ENCODE data around the gene WASHC4.

WASHC4 gene, protein sequence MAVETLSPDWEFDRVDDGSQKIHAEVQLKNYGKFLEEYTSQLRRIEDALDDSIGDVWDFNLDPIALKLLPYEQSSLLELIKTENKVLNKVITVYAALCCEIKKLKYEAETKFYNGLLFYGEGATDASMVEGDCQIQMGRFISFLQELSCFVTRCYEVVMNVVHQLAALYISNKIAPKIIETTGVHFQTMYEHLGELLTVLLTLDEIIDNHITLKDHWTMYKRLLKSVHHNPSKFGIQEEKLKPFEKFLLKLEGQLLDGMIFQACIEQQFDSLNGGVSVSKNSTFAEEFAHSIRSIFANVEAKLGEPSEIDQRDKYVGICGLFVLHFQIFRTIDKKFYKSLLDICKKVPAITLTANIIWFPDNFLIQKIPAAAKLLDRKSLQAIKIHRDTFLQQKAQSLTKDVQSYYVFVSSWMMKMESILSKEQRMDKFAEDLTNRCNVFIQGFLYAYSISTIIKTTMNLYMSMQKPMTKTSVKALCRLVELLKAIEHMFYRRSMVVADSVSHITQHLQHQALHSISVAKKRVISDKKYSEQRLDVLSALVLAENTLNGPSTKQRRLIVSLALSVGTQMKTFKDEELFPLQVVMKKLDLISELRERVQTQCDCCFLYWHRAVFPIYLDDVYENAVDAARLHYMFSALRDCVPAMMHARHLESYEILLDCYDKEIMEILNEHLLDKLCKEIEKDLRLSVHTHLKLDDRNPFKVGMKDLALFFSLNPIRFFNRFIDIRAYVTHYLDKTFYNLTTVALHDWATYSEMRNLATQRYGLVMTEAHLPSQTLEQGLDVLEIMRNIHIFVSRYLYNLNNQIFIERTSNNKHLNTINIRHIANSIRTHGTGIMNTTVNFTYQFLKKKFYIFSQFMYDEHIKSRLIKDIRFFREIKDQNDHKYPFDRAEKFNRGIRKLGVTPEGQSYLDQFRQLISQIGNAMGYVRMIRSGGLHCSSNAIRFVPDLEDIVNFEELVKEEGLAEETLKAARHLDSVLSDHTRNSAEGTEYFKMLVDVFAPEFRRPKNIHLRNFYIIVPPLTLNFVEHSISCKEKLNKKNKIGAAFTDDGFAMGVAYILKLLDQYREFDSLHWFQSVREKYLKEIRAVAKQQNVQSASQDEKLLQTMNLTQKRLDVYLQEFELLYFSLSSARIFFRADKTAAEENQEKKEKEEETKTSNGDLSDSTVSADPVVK

GRCh38 chr12:105107494-105108371 is at the start of gene WASHC4:
Gene WASHC4, plus strand, starts transcription at chr12:105107731. Its CDS starts 70 bp downstream, at chr12:105107801.
- Histone ChIP-seq H3K4me3 (ENCODE audit: low read depth, low read length) (peak within 1 kb of the TSS; percentile 86), H3K36me3 (no peaks in the 10 kb centered on the region), H3K27ac (peak within 1 kb of the TSS; percentile 61), H3K27me3 (ENCODE audit: insufficient read depth, low read depth, severe bottlenecking) (peaks cover 18% of the 10 kb centered on the region), H3K9me3 (ENCODE audit: severe bottlenecking) (no peaks in the 10 kb centered on the region)
- peak; percentile 94 for DNase-seq
- TF ChIP-seq, protein P1, sequence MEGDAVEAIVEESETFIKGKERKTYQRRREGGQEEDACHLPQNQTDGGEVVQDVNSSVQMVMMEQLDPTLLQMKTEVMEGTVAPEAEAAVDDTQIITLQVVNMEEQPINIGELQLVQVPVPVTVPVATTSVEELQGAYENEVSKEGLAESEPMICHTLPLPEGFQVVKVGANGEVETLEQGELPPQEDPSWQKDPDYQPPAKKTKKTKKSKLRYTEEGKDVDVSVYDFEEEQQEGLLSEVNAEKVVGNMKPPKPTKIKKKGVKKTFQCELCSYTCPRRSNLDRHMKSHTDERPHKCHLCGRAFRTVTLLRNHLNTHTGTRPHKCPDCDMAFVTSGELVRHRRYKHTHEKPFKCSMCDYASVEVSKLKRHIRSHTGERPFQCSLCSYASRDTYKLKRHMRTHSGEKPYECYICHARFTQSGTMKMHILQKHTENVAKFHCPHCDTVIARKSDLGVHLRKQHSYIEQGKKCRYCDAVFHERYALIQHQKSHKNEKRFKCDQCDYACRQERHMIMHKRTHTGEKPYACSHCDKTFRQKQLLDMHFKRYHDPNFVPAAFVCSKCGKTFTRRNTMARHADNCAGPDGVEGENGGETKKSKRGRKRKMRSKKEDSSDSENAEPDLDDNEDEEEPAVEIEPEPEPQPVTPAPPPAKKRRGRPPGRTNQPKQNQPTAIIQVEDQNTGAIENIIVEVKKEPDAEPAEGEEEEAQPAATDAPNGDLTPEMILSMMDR (IDR thresholded peaks at IDR 0.05; ENCODE audit: low read depth, low read length): no peak

DNA sequence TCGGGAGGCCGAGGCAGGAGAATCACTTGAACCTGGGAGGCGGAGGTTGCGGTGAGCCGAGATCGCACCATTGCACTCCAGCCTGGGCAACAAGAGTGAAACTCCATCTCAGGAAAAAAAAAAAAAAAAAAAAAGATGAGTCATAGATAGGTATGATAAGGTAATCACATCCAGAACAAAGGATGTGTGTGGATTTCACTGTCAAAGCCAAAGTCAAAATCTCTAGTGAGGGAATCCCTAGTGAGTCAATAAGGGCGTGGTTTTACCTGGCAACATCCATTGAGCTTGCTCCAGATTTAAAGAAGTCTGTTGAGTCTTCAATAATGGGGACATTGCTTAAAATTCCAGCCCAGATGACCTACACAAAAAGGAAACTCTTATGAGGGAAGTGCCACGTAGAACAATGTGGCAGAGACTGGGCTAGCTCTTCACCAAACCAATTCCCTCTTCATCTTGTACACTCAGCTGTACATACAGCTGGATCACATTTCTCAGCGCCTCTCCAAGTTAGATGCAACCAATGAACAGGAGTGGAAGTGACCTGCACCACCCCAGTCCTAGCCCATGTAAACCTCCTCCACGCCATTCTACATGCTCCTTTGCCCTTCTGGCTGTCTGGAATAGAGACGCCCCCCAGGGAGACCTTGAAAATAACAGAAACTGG is 46.7 kb upstream of the WASHC4 start:
- no peak for DNase-seq
- no peaks in the 10 kb centered on the region for H3K27me3 ChIP-seq (ENCODE audit: insufficient read depth, low read depth, severe bottlenecking)
- TF ChIP-seq, protein P1 (IDR thresholded peaks at IDR 0.05; ENCODE audit: low read depth, low read length): no peak

GRCh38 chr12:105064564-105065178 is 42.9 kb upstream of the WASHC4 start:
- no peak overlapping the region for H3K4me3 ChIP-seq (ENCODE audit: low read depth, low read length)
- DNase-seq: no peak
- H3K27me3 ChIP-seq (ENCODE audit: insufficient read depth, low read depth, severe bottlenecking): no peaks in the 10 kb centered on the region
- H3K36me3 ChIP-seq: no peaks in the 10 kb centered on the region
- H3K9me3 ChIP-seq (ENCODE audit: severe bottlenecking): no peaks in the 10 kb centered on the region
- H3K27ac ChIP-seq: no peak overlapping the region
- TF ChIP-seq, protein P1 (IDR thresholded peaks at IDR 0.05; ENCODE audit: low read depth, low read length): no peak

More for the DNA sequence above, 46.7 kb upstream of the WASHC4 start:
- Histone ChIP-seq H3K9me3 (ENCODE audit: severe bottlenecking) (no peaks in the 10 kb centered on the region), H3K36me3 (no peaks in the 10 kb centered on the region), H3K4me3 (ENCODE audit: low read depth, low read length) (no peak overlapping the region), H3K27ac (no peak overlapping the region)

DNA sequence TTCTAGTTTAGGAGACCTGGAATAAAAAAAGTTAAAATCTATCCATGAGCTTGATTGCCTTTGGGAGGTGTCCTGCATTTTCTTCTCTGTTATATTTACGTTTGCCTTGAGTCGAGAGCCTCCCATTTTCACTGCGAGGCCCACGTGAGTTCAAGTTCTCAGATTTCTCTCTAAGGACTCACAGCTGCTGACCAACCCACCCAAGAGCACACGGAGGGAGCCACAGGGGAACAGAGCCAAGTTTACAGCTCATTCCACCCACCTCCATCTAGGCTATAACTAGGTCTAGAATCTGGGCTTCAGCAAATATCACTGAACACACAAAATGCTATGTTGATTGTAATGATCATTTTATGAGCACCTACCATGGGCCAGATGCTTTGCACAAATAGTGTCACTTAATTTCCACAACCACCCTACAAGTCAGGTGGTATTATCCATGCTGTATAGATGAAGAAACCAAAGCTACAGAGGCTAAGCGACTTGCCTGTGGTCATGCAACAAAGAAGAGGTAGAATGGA is 40.0 kb upstream of the WASHC4 start:
- H3K9me3 ChIP-seq (ENCODE audit: severe bottlenecking): no peaks in the 10 kb centered on the region
- H3K27me3 ChIP-seq (ENCODE audit: insufficient read depth, low read depth, severe bottlenecking): no peaks in the 10 kb centered on the region
- H3K36me3 ChIP-seq: no peaks in the 10 kb centered on the region
- TF ChIP-seq, protein P1 (IDR thresholded peaks at IDR 0.05; ENCODE audit: low read depth, low read length): no peak
- no peak overlapping the region for H3K4me3 ChIP-seq (ENCODE audit: low read depth, low read length)
- H3K27ac ChIP-seq: no peak overlapping the region
- no peak for DNase-seq

All from WERI-Rb-1 (cell line).